HTR-8/SVneo (cell line): ENCODE data around the gene PNMA6E.

Experiments used
- DNase-seq: peaks from one replicate; pipeline ENCODE4 v3.0.0; 2011; ENCODE audit warnings: low spot score, mixed read lengths; ENCODE audit not compliant: insufficient read length
- FAIRE-seq: peaks from 2 replicates; lab custom pipeline; 2011; peaks lifted over from hg19 to GRCh38; lab: Jason Lieb, UNC

The PNMA6E gene

DNA sequence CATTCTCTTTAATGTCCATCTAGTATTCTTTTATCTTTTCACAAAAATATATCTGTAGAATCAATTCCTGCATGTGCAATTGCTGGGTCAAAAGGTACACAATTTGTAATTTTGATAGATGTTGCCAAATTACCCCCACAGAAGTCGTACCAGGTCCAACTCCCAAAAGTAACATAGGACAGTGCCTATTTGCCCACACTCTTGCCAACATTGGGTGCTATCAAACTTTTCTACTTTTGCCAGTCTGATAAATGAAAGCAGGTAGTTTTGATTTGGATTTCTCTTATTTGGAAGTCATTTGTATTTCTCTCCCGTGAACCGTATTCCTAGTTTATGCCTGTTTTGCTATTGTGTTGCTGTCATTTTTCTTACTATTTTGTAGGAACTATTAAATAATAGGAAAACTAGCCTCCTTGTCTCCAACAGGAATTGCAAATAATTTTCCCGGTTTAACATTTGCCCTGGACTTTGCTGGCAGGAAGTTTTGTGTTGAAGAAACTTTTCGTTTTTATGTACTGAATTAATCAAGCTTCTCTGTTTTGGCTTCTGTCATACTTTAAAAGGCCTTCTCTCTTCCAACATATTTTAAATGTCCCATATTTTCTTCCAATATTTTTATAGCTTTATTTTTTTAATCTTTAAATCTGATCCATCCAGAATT, 34.1 kb downstream of the PNMA6E start:
- FAIRE-seq (no peak), DNase-seq (no peak)

DNA sequence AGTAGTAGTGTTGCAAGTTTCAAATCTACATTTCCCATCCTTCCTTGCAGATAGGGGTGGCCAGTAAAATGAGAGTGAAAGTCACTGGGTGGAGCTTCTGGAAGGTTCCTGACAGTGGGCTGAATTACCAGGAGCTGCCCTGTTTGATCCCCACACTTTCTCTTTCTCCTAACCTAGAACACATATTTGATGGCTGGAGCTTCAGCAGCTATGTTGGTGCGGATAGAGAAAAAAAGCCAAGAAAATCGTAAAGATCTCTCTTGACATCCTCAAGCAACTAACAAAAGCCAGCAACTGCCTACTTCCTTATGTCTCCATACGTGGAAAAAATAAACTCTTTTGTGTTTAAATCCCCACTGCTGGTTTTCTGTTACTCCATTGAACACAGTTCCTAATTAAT, 35.0 kb downstream of the PNMA6E start:
- FAIRE-seq (no peak), DNase-seq (no peak)

DNA sequence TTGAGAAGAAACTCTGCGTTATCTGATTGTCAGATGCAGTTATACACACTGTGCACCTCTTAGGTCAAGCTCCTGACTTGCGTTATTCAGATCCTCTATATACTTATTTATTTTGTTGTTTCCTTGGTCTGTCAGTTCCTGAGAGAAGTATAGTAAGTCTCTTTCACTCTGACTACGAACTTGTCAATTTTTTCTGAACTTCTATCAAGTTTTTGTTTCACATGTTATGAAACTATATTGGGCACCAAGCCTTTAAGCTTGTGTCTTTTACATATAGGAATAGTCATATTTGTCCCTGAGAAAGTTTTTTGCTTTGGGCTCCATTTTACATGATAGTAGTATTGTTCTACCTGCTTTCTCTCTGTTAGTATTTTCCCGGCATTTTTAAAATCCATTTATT, 35.5 kb downstream of the PNMA6E start:
- FAIRE-seq, result no peak
- DNase-seq, result no peak

DNA sequence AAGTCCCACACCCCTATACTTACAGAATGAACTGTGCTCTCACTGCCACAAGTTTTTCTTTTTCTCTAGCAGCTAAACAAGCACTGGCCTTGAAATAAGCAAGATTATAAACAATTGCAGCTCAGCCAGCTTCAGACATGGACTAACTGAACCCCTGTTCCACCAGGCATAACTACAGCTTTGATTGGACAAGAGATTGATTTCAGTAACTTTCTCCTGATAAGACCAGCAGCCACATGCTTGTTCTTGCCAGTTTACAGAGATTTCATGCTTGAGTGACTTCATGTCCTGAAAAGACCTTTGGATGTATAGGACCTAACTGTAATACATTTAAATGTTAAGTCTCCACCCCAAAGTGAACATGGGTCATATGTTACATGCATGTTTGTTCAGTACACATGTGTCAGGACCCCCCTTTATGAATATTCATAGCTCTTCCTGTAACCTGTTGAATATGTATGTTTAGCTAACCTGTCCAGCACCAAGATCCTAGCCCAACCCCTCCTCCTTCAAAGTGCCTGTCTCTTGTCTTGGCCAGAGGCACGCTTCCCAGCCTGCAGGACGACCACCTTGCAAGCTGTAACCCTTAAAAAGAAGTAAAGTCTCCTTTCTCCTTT, 39.3 kb downstream of the PNMA6E start:
- no peak for FAIRE-seq

DNA sequence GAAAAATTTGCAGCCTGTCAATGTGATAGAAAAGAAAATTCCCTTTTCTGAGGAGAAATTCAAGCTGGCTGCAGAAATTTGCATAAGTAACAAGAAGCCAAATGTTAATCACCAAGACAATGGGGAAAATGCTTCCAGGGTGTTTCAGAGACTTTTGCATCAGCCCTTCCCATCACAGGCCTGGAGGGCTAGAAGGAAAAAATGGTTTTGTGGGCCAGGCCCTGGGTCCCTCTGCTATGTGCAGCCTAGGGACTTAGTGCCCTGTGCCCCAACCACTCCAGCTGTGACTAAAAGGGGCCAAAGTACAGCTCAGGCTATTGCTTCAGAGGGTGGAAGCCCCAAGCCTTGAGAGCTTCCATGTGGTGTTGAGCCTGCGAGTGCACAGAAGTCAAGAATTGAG, 43.3 kb downstream of the PNMA6E start:
- FAIRE-seq, result no peak
- no peak for DNase-seq

More for the DNA sequence above, 39.3 kb downstream of the PNMA6E start:
- DNase-seq, result no peak

DNA sequence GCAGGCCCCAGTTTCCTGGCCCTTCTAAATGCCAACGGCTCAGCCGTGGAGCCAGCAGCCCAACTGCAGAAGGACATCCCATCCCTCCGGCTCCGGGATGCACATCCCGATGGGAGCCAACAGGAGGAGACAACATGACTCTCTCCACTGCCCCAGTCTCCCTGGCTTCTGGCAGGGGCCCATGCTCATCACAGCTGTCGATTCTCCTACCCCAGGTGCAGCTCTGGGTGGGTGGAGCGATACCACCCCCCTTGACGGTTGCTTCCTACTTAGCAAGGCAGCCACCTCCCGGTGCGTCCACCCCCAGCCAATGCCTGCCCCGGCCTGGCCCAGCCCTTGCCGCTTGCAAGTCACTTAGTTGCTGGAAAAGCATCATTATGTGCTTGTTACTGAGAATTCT, 47.7 kb downstream of the PNMA6E start:
- DNase-seq (no peak), FAIRE-seq (no peak)

DNA sequence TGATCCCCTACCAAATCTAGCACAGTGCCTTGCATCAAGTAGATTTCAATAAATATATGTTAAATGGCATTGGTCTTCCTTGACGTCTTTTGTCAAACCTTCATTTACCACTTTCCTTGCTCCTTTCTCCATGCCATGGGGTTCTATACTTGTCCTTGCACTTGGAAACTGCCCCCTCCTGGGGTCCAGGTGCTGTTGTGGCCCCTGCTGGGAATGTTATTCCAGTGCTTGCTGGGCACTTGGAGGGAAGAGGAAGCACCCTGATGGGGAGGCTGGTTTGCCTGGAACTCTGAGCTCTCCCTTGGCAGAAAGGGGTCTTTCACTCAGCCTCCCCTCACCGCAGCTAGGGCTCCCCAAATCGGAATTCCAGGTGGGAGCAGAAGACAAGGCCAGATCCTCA, 48.3 kb downstream of the PNMA6E start:
- DNase-seq (no peak), FAIRE-seq (no peak)

DNA sequence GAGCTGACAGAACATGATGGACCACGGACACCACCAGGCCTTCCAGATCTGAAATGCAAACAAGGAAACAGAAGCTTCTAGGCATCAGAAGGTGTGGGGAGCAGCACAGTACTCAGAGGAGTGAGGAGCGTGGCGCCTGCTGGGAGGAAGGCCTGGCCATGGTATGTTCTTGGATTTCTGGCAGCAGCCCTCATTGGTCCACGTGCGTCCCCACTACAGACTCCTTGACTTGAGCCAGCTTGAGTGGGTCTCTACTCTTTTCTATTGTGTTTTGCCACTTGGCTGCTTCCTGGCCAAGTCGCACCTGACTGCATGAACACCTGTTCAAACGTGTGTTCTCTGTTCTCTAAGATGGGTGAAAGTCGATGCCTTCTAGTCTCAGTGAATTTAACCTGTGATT, 49.2 kb downstream of the PNMA6E start:
- FAIRE-seq, result no peak
- DNase-seq, result no peak

DNA sequence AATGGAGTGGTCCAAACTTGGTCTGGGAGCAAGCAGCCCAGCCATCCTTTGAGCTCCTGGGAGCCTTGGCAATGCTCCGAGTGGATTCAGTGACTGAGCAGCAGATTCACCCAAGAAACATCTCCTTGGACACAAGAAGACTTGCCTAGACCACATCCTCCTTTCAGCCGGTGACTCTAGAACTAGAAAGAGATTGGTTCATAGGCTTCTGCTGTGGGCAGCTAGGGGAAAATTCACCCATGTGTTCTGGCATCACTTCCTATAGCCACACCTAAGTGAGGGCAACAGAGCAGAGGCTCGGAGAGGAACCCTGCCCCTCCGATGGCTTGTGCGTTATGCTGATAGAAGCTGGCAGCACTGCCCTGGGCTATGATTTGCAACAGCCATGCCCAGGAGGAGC, 51.2 kb downstream of the PNMA6E start:
- DNase-seq (no peak), FAIRE-seq (no peak)

DNA sequence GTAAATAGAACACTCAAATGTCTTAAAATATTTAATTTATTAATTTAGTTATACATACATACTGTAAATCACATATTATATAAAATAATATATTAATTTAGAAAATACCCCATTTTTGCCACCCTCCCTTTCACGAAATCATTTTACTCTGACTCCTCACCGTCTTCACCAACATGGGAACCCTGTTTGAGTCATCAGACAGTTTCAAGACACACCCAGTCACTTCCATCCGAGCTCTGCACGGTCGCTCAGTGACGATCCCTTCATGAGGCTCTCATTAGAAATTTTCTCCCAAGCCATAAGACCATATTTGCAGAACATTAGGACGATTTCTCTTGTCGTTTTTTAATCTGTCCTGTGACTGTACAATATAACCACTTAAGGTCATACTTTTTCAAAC, 52.7 kb downstream of the PNMA6E start:
- no peak for DNase-seq

DNA sequence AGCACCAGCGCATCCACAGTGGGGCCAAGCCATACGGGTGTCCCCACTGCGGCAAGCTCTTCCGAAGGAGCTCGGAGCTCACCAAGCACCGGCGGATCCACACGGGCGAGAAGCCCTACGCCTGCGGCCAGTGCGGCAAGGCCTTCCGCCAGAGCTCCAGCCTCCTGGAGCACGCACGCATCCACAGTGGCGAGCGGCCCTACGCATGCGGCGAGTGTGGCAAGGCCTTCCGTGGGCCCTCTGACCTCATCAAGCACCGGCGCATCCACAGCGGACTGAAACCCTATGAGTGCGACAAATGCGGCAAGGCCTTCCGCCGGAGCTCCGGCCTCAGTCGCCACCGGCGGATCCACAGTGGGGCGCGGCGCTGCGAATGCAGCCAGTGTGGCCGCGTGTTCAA, 53.6 kb downstream of the PNMA6E start:
- no peak for DNase-seq
- no peak for FAIRE-seq

More for the DNA sequence above, 52.7 kb downstream of the PNMA6E start:
- no peak for FAIRE-seq
